ENCODE data around the gene LCE3B. TPM values are rescaled to one million over a fixed set of nuclear protein-coding genes. Genes with fewer than 3 reads are reported as not detected.

Gene LCE3B
- total and polyA plus RNA-seq, 3 donors from 2014 or later: not detected

- Histone ChIP-seq H3K27me3 (no peaks in the 10 kb centered on the region), H3K27ac (no peak overlapping the region), H3K4me3 (no peak overlapping the region), H3K4me1 (no peaks in the 10 kb centered on the region), H3K9me3 (no peaks in the 10 kb centered on the region), H3K36me3 (ENCODE audit: low read depth, missing control alignments) (no peaks in the 10 kb centered on the region)
- TF ChIP-seq POLR2A (IDR thresholded peaks at IDR 0.05): no peak
- no peak for TF ChIP-seq CTCF (IDR thresholded peaks at IDR 0.05)
- WGBS, 2 donors: 90 to 91% methylated on average over 2 of the region's 2 CpGs
- intact Hi-C loops (cut with DNase I; ENCODE audit: low total_unique reads): no loop called here
- no peak for DNase-seq
Observed at GRCh38 chr1:152656459-152656858, 42.8 kb downstream of the LCE3B start.

GRCh38 chr1:152657677-152658076 is 44.1 kb downstream of the LCE3B start:
- no peaks in the 10 kb centered on the region for H3K4me1 ChIP-seq
- 89 to 93% methylated on average over 4 of the region's 4 CpGs for WGBS, 2 donors
- no peaks in the 10 kb centered on the region for H3K27me3 ChIP-seq
- intact Hi-C loops (cut with DNase I; ENCODE audit: low total_unique reads): no loop called here
- H3K4me3 ChIP-seq: no peak overlapping the region
- H3K36me3 ChIP-seq (ENCODE audit: low read depth, missing control alignments): no peaks in the 10 kb centered on the region
- no peak for DNase-seq
- no peak overlapping the region for H3K27ac ChIP-seq
- H3K9me3 ChIP-seq: no peaks in the 10 kb centered on the region
- no peak for TF ChIP-seq CTCF (IDR thresholded peaks at IDR 0.05)
- TF ChIP-seq POLR2A (IDR thresholded peaks at IDR 0.05): no peak

- Histone ChIP-seq H3K27me3 (no peaks in the 10 kb centered on the region), H3K4me3 (no peak overlapping the region), H3K9me3 (no peaks in the 10 kb centered on the region), H3K36me3 (ENCODE audit: low read depth, missing control alignments) (no peaks in the 10 kb centered on the region), H3K27ac (no peak overlapping the region), H3K4me1 (no peaks in the 10 kb centered on the region)
- no peak for TF ChIP-seq POLR2A (IDR thresholded peaks at IDR 0.05)
- TF ChIP-seq CTCF (IDR thresholded peaks at IDR 0.05): no peak
- WGBS, 2 donors: 90 to 94% methylated on average over 3 of the region's 3 CpGs
- intact Hi-C loops (cut with DNase I; ENCODE audit: low total_unique reads): no loop called here
- no peak for DNase-seq
Observed at GRCh38 chr1:152658649-152659048, 45.0 kb downstream of the LCE3B start.

GRCh38 chr1:152663098-152663497 is 49.5 kb downstream of the LCE3B start, which contains the start of gene LCE2D:
Gene LCE2D (plus strand): TSS chr1:152663380. CDS start chr1:152664106, 726 bp downstream.
- no peak for DNase-seq
- H3K27ac ChIP-seq: no peak within 1 kb of the TSS
- TF ChIP-seq CTCF (IDR thresholded peaks at IDR 0.05) (no peak), POLR2A (IDR thresholded peaks at IDR 0.05) (no peak)
- 80 to 82% methylated on average over 3 of the region's 3 CpGs for WGBS, 2 donors
- intact Hi-C loops (cut with DNase I; ENCODE audit: low total_unique reads): no loop called here
- no peaks in the 10 kb centered on the region for H3K9me3 ChIP-seq
- no peaks in the 10 kb centered on the region for H3K36me3 ChIP-seq (ENCODE audit: low read depth, missing control alignments)
- H3K4me1 ChIP-seq: no peaks in the 10 kb centered on the region
- H3K4me3 ChIP-seq: no peak within 1 kb of the TSS
- H3K27me3 ChIP-seq: no peaks in the 10 kb centered on the region

Small RNA genes within 50 kb of the gene (small RNA-seq; reads per million reads assigned to genes)
- 0 reads per million in 2 donors for gene LCE3A
- gene LCE3B: 0 reads per million in 2 donors

Other genes starting within 250 kb of the LCE3B start
- under 1 TPM; 0.16 to 0.43 TPM for gene CRNN, start 199.5 kb upstream of the LCE3B start, total RNA-seq
- gene CRNN, start 199.5 kb upstream of the LCE3B start, polyA plus RNA-seq (ENCODE audit: insufficient read depth, low read depth, low replicate concordance): not detected
- gene LCE5A, start 103.0 kb upstream of the LCE3B start, total RNA-seq: under 1 TPM in 1 of 2 donors, not detected in 1; 0.37 TPM
- 0.44 TPM for gene LCE5A, start 103.0 kb upstream of the LCE3B start, polyA plus RNA-seq (ENCODE audit: insufficient read depth, low read depth, low replicate concordance)
- not detected for gene CRCT1, start 99.3 kb upstream of the LCE3B start, total RNA-seq
- not detected for gene CRCT1, start 99.3 kb upstream of the LCE3B start, polyA plus RNA-seq (ENCODE audit: insufficient read depth, low read depth, low replicate concordance)
- gene LCE3E, start 47.0 kb upstream of the LCE3B start, total RNA-seq: not detected
- not detected for gene LCE3E, start 47.0 kb upstream of the LCE3B start, polyA plus RNA-seq (ENCODE audit: insufficient read depth, low read depth, low replicate concordance)
- not detected for gene LCE3D, start 33.3 kb upstream of the LCE3B start, total RNA-seq
- not detected for gene LCE3D, start 33.3 kb upstream of the LCE3B start, polyA plus RNA-seq (ENCODE audit: insufficient read depth, low read depth, low replicate concordance)
- not detected for gene LCE3C, start 13.6 kb upstream of the LCE3B start, total RNA-seq
- not detected for gene LCE3C, start 13.6 kb upstream of the LCE3B start, polyA plus RNA-seq (ENCODE audit: insufficient read depth, low read depth, low replicate concordance)
- gene LCE3A, start 9.3 kb downstream of the LCE3B start, total RNA-seq: not detected
- gene LCE3A, start 9.3 kb downstream of the LCE3B start, polyA plus RNA-seq (ENCODE audit: insufficient read depth, low read depth, low replicate concordance): not detected
- gene LCE2D, start 49.6 kb downstream of the LCE3B start, total RNA-seq: not detected
- gene LCE2D, start 49.6 kb downstream of the LCE3B start, polyA plus RNA-seq (ENCODE audit: insufficient read depth, low read depth, low replicate concordance): not detected
- not detected for gene LCE2C, start 61.5 kb downstream of the LCE3B start, total RNA-seq
- not detected for gene LCE2C, start 61.5 kb downstream of the LCE3B start, polyA plus RNA-seq (ENCODE audit: insufficient read depth, low read depth, low replicate concordance)
- not detected for gene LCE2B, start 72.3 kb downstream of the LCE3B start, total RNA-seq
- gene LCE2B, start 72.3 kb downstream of the LCE3B start, polyA plus RNA-seq (ENCODE audit: insufficient read depth, low read depth, low replicate concordance): not detected
- gene LCE2A, start 84.5 kb downstream of the LCE3B start, total RNA-seq: not detected
- not detected for gene LCE2A, start 84.5 kb downstream of the LCE3B start, polyA plus RNA-seq (ENCODE audit: insufficient read depth, low read depth, low replicate concordance)
- gene LCE4A, start 94.3 kb downstream of the LCE3B start, total RNA-seq: not detected
- not detected for gene LCE4A, start 94.3 kb downstream of the LCE3B start, polyA plus RNA-seq (ENCODE audit: insufficient read depth, low read depth, low replicate concordance)
- gene KPRP, start 144.2 kb downstream of the LCE3B start, total RNA-seq: not detected
- not detected for gene KPRP, start 144.2 kb downstream of the LCE3B start, polyA plus RNA-seq (ENCODE audit: insufficient read depth, low read depth, low replicate concordance)
- not detected for gene LCE1F, start 161.3 kb downstream of the LCE3B start, total RNA-seq
- gene LCE1F, start 161.3 kb downstream of the LCE3B start, polyA plus RNA-seq (ENCODE audit: insufficient read depth, low read depth, low replicate concordance): not detected
- gene LCE1E, start 172.4 kb downstream of the LCE3B start, total RNA-seq: not detected
- not detected for gene LCE1E, start 172.4 kb downstream of the LCE3B start, polyA plus RNA-seq (ENCODE audit: insufficient read depth, low read depth, low replicate concordance)
- gene LCE1D, start 182.9 kb downstream of the LCE3B start, total RNA-seq: not detected
- not detected for gene LCE1D, start 182.9 kb downstream of the LCE3B start, polyA plus RNA-seq (ENCODE audit: insufficient read depth, low read depth, low replicate concordance)
- not detected for gene LCE1C, start 192.8 kb downstream of the LCE3B start, total RNA-seq
- not detected for gene LCE1C, start 192.8 kb downstream of the LCE3B start, polyA plus RNA-seq (ENCODE audit: insufficient read depth, low read depth, low replicate concordance)
- not detected for gene LCE1B, start 198.2 kb downstream of the LCE3B start, total RNA-seq
- gene LCE1B, start 198.2 kb downstream of the LCE3B start, polyA plus RNA-seq (ENCODE audit: insufficient read depth, low read depth, low replicate concordance): not detected
- gene LCE1A, start 213.7 kb downstream of the LCE3B start, total RNA-seq: not detected
- gene LCE1A, start 213.7 kb downstream of the LCE3B start, polyA plus RNA-seq (ENCODE audit: insufficient read depth, low read depth, low replicate concordance): not detected
- gene LCE6A, start 229.0 kb downstream of the LCE3B start, total RNA-seq: not detected
- gene LCE6A, start 229.0 kb downstream of the LCE3B start, polyA plus RNA-seq (ENCODE audit: insufficient read depth, low read depth, low replicate concordance): not detected
- not detected for gene LCE7A, start 246.2 kb downstream of the LCE3B start, total RNA-seq
- gene LCE7A, start 246.2 kb downstream of the LCE3B start, polyA plus RNA-seq (ENCODE audit: insufficient read depth, low read depth, low replicate concordance): not detected